ENCODE data around the gene SYNDIG1. TPM values are rescaled to one million over a fixed set of nuclear protein-coding genes. Genes with fewer than 3 reads are reported as not detected.

Gene SYNDIG1
- total and polyA plus RNA-seq, 2 donors (not counting 1 experiment from before 2014, with no cell fraction given) = not detected

GRCh38 chr20:24469894-24470745 is 691 bp downstream of the SYNDIG1 start:
- ATAC-seq (ENCODE audit: low read depth) (no peak), DNase-seq (no peak)
- H3K27me3 ChIP-seq (replicated peaks in 1 of 4; ENCODE audit: control extremely low read depth in 1 of 4, control insufficient read depth in 3 of 4, insufficient read depth in 4 of 4, low read length in 3 of 4) = peaks cover 0 to 23% (median 6%) of the 10 kb centered on the region in 4 experiments
- no peaks in the 10 kb centered on the region for H3K79me2 ChIP-seq (ENCODE audit: control insufficient read depth, insufficient read depth, low read length)
- no peaks in the 10 kb centered on the region for H3K9me3 Mint-ChIP-seq (ENCODE audit: insufficient read depth)
- no peak overlapping the region for H3K27ac Mint-ChIP-seq
- intact Hi-C loops (cut with micrococcal nuclease) = no loop called here
- peaks cover 42% of the 10 kb centered on the region for H3K27me3 Mint-ChIP-seq
- H3K4me3 ChIP-seq (ENCODE audit: control extremely low read depth in 1 of 5, extremely low read depth in 1 of 5, insufficient read depth in 1 of 5, low read depth in 2 of 5, low read length in 4 of 5) = no peak overlapping the region
- no peak overlapping the region for H3K27ac ChIP-seq (ENCODE audit: low read length in 2 of 2)
- H3K4me1 ChIP-seq (ENCODE audit: control insufficient read depth in 2 of 2, insufficient read depth in 2 of 2, low read length in 2 of 2) = no peaks in the 10 kb centered on the region
- ChIA-PET POLR2A (no interaction called here), CTCF (no interaction called here)
- TF ChIP-seq EZH2 (IDR thresholded peaks at IDR 0.05; ENCODE audit: borderline replicate concordance, insufficient read depth, low read depth, low read length, poor library complexity, severe bottlenecking) (no peak), CTCF (IDR thresholded peaks at IDR 0.05) (no peak)
- H3K9me3 ChIP-seq (ENCODE audit: control extremely low read depth in 1 of 3, control insufficient read depth in 2 of 3, insufficient read depth in 1 of 3, low read length in 2 of 3) = peaks cover 0 to 4% (median 0%) of the 10 kb centered on the region in 3 donors
- no peak overlapping the region for H3K4me2 ChIP-seq (replicated peaks; ENCODE audit: low read depth, low read length, poor library complexity, severe bottlenecking)
- no peak overlapping the region for H3K4me3 Mint-ChIP-seq
- no peaks in the 10 kb centered on the region for H4K20me1 ChIP-seq (ENCODE audit: control insufficient read depth, insufficient read depth, low read length, poor library complexity, severe bottlenecking)
- WGBS (ENCODE audit: insufficient coverage) = 7% methylated on average over 62 of the region's 62 CpGs
- no peaks in the 10 kb centered on the region for H3K36me3 ChIP-seq (replicated peaks in 1 of 2; ENCODE audit: control extremely low read depth in 1 of 2, control insufficient read depth in 1 of 2, extremely low read depth in 1 of 2, insufficient read depth in 2 of 2, low read length in 1 of 2)
- H3K4me1 Mint-ChIP-seq = peaks cover 7% of the 10 kb centered on the region
- H3K9ac ChIP-seq (ENCODE audit: low read length) = no peak overlapping the region
- no peak overlapping the region for H2AFZ ChIP-seq (ENCODE audit: insufficient read depth, low read depth, low read length, poor library complexity, severe bottlenecking)
